GM12878 (cell line): ENCODE data around the gene FADS3. TPM values are rescaled to one million over a fixed set of nuclear protein-coding genes. Genes with fewer than 3 reads are reported as not detected.

ENCODE experiments used
- ATAC-seq: fragments of 200-7000 bp; cut with Tn5 transposase; 3 replicates; pipeline ENCODE4 v1.9.1; 2020; ENCODE audit warnings: mild to moderate bottlenecking, moderate library complexity
- BruUV-seq: library from RNA; stranded (reverse); fragments of 400-500 nt; replicated peaks from 2 replicates; lab custom pipeline; 2021; lab: Mats Ljungman, UMichigan
- CTCF ChIA-PET: fragments of 300-600 bp; sonication (Branson Sonifier 250); formaldehyde crosslinking; extraction: SDS; loops from one replicate; lab custom pipeline; 2021; ENCODE audit warnings: inconsistent platforms; lab: Yijun Ruan, JAX
- POLR2A ChIA-PET: fragments of 350-600 bp; formaldehyde crosslinking; extraction: SDS; loops from one replicate; lab custom pipeline; 2021; ENCODE audit warnings: inconsistent platforms; lab: Charles Lee
- RAD21 ChIA-PET: fragments of 300-600 bp; sonication (Branson Sonifier 250); formaldehyde crosslinking; loops from one replicate; lab custom pipeline; 2023; ENCODE audit warnings: antibody characterized with exemption; ENCODE audit not compliant: unreplicated experiment; lab: Charles Lee
- SMC1A ChIA-PET: fragments of 300-600 bp; sonication (Branson Sonifier 250); formaldehyde crosslinking; loops from one replicate; lab custom pipeline; 2023; ENCODE audit not compliant: unreplicated experiment, uncharacterized antibody; lab: Charles Lee
- DNase-seq: peaks from one replicate; pipeline ENCODE4 v3.0.0-alpha.2; 2011; ENCODE audit warnings: low read depth, low spot score
- FAIRE-seq: peaks from 3 replicates; lab custom pipeline; 2011; peaks lifted over from hg19 to GRCh38; lab: Jason Lieb, UNC
- H2AFZ ChIP-seq: 2 replicates; pipeline ENCODE4 v1.6.0; 2011; ENCODE audit warnings: low read depth, low read length, control low read depth; ENCODE audit not compliant: control insufficient read depth
- H3K27ac ChIP-seq: 2 replicates; pipeline ENCODE4 v1.5.1; 2011; ENCODE audit warnings: control low read depth; ENCODE audit not compliant: control insufficient read depth, insufficient read depth
- H3K27me3 ChIP-seq, 2 experiments: replicated peaks in 1 of 2; 2 replicates each; pipeline versions ENCODE4 v1.6.0 to v1.6.1; 2011; ENCODE audit warnings: low read length in 1 of 2; ENCODE audit not compliant: control insufficient read depth in 2 of 2, insufficient read depth in 2 of 2
- H3K36me3 ChIP-seq, 2 experiments: 2 replicates each; pipeline ENCODE4 v1.5.1; 2011; ENCODE audit warnings: low read length in 1 of 2; ENCODE audit not compliant: control insufficient read depth in 2 of 2, insufficient read depth in 2 of 2
- H3K4me1 ChIP-seq: 2 replicates; pipeline ENCODE4 v1.6.1; 2011; ENCODE audit warnings: mild to moderate bottlenecking, low read length, moderate library complexity, mixed read lengths; ENCODE audit not compliant: control insufficient read depth, insufficient read depth
- H3K4me2 ChIP-seq: 2 replicates; pipeline ENCODE4 v1.6.0; 2011; ENCODE audit warnings: control low read depth; ENCODE audit not compliant: control insufficient read depth, insufficient read depth
- H3K4me3 ChIP-seq: fragments of 200-600 bp; sonication (generic); 2 replicates; pipeline ENCODE4 v1.5.1; 2016
- H3K79me2 ChIP-seq: 2 replicates; pipeline ENCODE4 v1.6.0; 2011; ENCODE audit warnings: low read length; ENCODE audit not compliant: control insufficient read depth, insufficient read depth
- H3K9ac ChIP-seq: 2 replicates; pipeline ENCODE4 v1.8.0; 2011; ENCODE audit warnings: low read length, control low read depth, mixed read lengths; ENCODE audit not compliant: control insufficient read depth, insufficient read depth
- H3K9me3 ChIP-seq: replicated peaks from 3 replicates; pipeline ENCODE4 v1.5.1; 2011; ENCODE audit warnings: mild to moderate bottlenecking, low read length; ENCODE audit not compliant: control insufficient read depth, insufficient read depth
- H4K20me1 ChIP-seq: 2 replicates; pipeline ENCODE4 v1.6.0; 2011; ENCODE audit not compliant: control insufficient read depth, insufficient read depth
- BHLHE40 ChIP-seq, 2 experiments: fragments of 450-650 bp in 1 of 2; IDR thresholded peaks; 2 replicates each; pipeline ENCODE4 v1.6.1; 2011 to 2017; ENCODE audit warnings: low read depth in 2 of 2, borderline replicate concordance in 1 of 2, improper control_type of control experiment in 1 of 2, low read length in 1 of 2, mild to moderate bottlenecking in 1 of 2
- CHD1 ChIP-seq: IDR thresholded peaks from 2 replicates; pipeline ENCODE4 v1.6.1; 2012; ENCODE audit warnings: low read depth, low read length, improper control_type of control experiment
- DPF2 ChIP-seq: fragments of 450-650 bp; IDR thresholded peaks from 2 replicates; pipeline ENCODE4 v1.6.1; 2017; ENCODE audit warnings: mild to moderate bottlenecking
- NR2F1 ChIP-seq: fragments of 450-650 bp; conservative IDR thresholded peaks from 2 replicates; pipeline ENCODE4 v1.6.1; 2017; ENCODE audit warnings: mild to moderate bottlenecking
- POLR2A ChIP-seq: IDR thresholded peaks from 2 replicates; pipeline ENCODE4 v1.6.1; 2011; ENCODE audit warnings: low read depth, mild to moderate bottlenecking, low read length
- REST ChIP-seq: IDR thresholded peaks from 2 replicates; pipeline ENCODE4 v1.6.1; 2012; ENCODE audit warnings: mild to moderate bottlenecking, low read depth, low read length
- SRF ChIP-seq, 2 experiments: IDR thresholded peaks; 2 replicates each; pipeline ENCODE4 v1.6.1; 2011; ENCODE audit warnings: low read depth in 2 of 2, low read length in 2 of 2, mild to moderate bottlenecking in 1 of 2, moderate library complexity in 1 of 2
- TCF7 ChIP-seq: IDR thresholded peaks from 2 replicates; pipeline ENCODE4 v1.6.1; 2014; ENCODE audit warnings: antibody characterized with exemption, borderline replicate concordance
- ZNF217 ChIP-seq: fragments of 450-650 bp; IDR thresholded peaks from 2 replicates; pipeline ENCODE4 v1.6.1; 2017; ENCODE audit warnings: antibody characterized with exemption, mild to moderate bottlenecking
- WGBS: methylation state at CpG from one replicate; pipeline ENCODE4 v1.1.6; 2016; ENCODE audit warnings: low lambda C conversion rate; ENCODE audit not compliant: insufficient replicate concordance, insufficient coverage; ENCODE audit errors: missing lambda C conversion rate; 5-methylcytosine and 5-hydroxymethylcytosine counted together
- in situ Hi-C: fragments of 300-500 bp; cut with MboI; formaldehyde crosslinking; loops from 9 replicates; pipeline ENCODE4 v1.14.3; 2018; ENCODE audit warnings: mixed read lengths
- intact Hi-C: fragments of 100-400 bp; cut with micrococcal nuclease; formaldehyde crosslinking; loops from one replicate; pipeline ENCODE4 v1.14.2; 2022; ENCODE audit not compliant: unreplicated experiment
- polyA plus RNA-seq, 11 experiments: library from polyadenylated mRNA; depleted of rRNA in 4 of 11; unstranded in 6 of 11; stranded (reverse) in 5 of 11; fragments of >200 nt; fragmentation: Nextera tagmentation in 4 of 11; fragmentation: Illumina TruSeq in 1 of 11; extraction: Ambion mirVana in 4 of 11; extraction: Trizol in 1 of 11; gene quantifications; 1 replicate in 1 of 11; 2 replicates in 10 of 11; pipeline versions ENCODE4 v1.2.1 to v1.2.3, GENCODE V29; 2011 to 2016; ENCODE audit warnings: inconsistent platforms in 2 of 11, missing spikeins in 2 of 11, low read depth in 1 of 11
- total RNA-seq, 4 experiments: library from RNA; depleted of rRNA in 3 of 4; stranded (reverse); fragments of >200 nt in 3 of 4; fragmentation: Illumina TruSeq in 1 of 4; extraction: Trizol in 1 of 4; gene quantifications; 2 replicates each; pipeline versions ENCODE4 v1.2.1 to v1.2.3, GENCODE V29; 2013 to 2021
- TF ChIP-seq, protein P1 (sequence below): IDR thresholded peaks from 2 replicates; pipeline ENCODE4 v1.6.1; 2011; ENCODE audit warnings: borderline replicate concordance, low read depth, mild to moderate bottlenecking, moderate library complexity, mixed read lengths, low read length; ENCODE audit not compliant: insufficient read depth; ENCODE audit errors: extremely low read length

The FADS3 gene
- total and polyA plus RNA-seq, 10 of the 15 experiments (the other 5 are each of a cell fraction or from before 2014, with no cell fraction given): 0.23 to 8.1 (median 4.2) TPM

GRCh38 chr11:61848631-61849030 lies 42.7 kb downstream of the FADS3 start (continued):
- TF ChIP-seq SRF (IDR thresholded peaks at IDR 0.05; ENCODE audit: low read depth in 2 of 2, low read length in 2 of 2): no peak
- TF ChIP-seq, protein P1, sequence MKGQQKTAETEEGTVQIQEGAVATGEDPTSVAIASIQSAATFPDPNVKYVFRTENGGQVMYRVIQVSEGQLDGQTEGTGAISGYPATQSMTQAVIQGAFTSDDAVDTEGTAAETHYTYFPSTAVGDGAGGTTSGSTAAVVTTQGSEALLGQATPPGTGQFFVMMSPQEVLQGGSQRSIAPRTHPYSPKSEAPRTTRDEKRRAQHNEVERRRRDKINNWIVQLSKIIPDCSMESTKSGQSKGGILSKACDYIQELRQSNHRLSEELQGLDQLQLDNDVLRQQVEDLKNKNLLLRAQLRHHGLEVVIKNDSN: no peak
- no peak for TF ChIP-seq CHD1
- TF ChIP-seq ZNF217: no peak
- TF ChIP-seq TCF7: no peak
- no peak for TF ChIP-seq NR2F1
- TF ChIP-seq, all 136 proteins: peak for 0

GRCh38 chr11:61847914-61848581 lies 43.3 kb downstream of the FADS3 start:
- WGBS: 87% methylated on average over 18 of the region's 18 CpGs
- BruUV-seq: TSS peak; percentile 29
- no peaks in the 10 kb centered on the region for H4K20me1 ChIP-seq
- DNase-seq: no peak
- POLR2A ChIA-PET: interaction anchor here (1.2 kb wide), 1 partner anchor 33 kb away, joined by 3 read pairs; no protein-coding TSS in a partner anchor
- no peak for ATAC-seq
- CTCF ChIA-PET: interaction anchor here (0.6 to 1.0 kb wide), 3 partner anchors 51 to 497 kb away, joined by 3 read pairs; no protein-coding TSS in a partner anchor
- H3K9ac ChIP-seq: no peak overlapping the region
- H3K36me3 ChIP-seq: peaks cover 14 to 41% of the 10 kb centered on the region in 2 experiments
- FAIRE-seq: no peak
- SMC1A ChIA-PET: interaction anchor here (1.2 to 1.6 kb wide), 2 partner anchors 13 to 51 kb away, joined by 3 to 8 read pairs; no protein-coding TSS in a partner anchor
- H2AFZ ChIP-seq: no peak overlapping the region
- peaks cover 5% of the 10 kb centered on the region; the same call in 1 of the 2 replicates for H3K4me1 ChIP-seq
- H3K27ac ChIP-seq: no peak overlapping the region
- H3K9me3 ChIP-seq: no peaks in the 10 kb centered on the region
- no peak overlapping the region for H3K4me2 ChIP-seq
- RAD21 ChIA-PET: no interaction called here
- no peaks in the 10 kb centered on the region for H3K27me3 ChIP-seq
- H3K79me2 ChIP-seq: no peaks in the 10 kb centered on the region
- no peak overlapping the region for H3K4me3 ChIP-seq
- in situ Hi-C loops (no loop called here), intact Hi-C loops (no loop called here)
- TF ChIP-seq BHLHE40 (IDR thresholded peaks at IDR 0.05; ENCODE audit: borderline replicate concordance in 1 of 2, low read depth in 2 of 2, low read length in 1 of 2) (no peak), DPF2 (no peak), REST (no peak), POLR2A (0 out of 2 replicates have a peak, but pooled peaks have one; percentile 19)
